Activated CD4-positive, alpha-beta T cell treated with anti-CD3 and anti-CD28 coated beads for 48 hours (primary cell): ENCODE measurements around the gene PIMREG.
A peak's percentile ranks its signal among the peaks of the same experiment; 100 is the strongest.

Source experiments
- DNase-seq: peaks from one replicate; pipeline ENCODE4 v3.0.0-alpha.2; 2020

Gene PIMREG, protein sequence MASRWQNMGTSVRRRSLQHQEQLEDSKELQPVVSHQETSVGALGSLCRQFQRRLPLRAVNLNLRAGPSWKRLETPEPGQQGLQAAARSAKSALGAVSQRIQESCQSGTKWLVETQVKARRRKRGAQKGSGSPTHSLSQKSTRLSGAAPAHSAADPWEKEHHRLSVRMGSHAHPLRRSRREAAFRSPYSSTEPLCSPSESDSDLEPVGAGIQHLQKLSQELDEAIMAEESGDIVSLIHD

DNA sequence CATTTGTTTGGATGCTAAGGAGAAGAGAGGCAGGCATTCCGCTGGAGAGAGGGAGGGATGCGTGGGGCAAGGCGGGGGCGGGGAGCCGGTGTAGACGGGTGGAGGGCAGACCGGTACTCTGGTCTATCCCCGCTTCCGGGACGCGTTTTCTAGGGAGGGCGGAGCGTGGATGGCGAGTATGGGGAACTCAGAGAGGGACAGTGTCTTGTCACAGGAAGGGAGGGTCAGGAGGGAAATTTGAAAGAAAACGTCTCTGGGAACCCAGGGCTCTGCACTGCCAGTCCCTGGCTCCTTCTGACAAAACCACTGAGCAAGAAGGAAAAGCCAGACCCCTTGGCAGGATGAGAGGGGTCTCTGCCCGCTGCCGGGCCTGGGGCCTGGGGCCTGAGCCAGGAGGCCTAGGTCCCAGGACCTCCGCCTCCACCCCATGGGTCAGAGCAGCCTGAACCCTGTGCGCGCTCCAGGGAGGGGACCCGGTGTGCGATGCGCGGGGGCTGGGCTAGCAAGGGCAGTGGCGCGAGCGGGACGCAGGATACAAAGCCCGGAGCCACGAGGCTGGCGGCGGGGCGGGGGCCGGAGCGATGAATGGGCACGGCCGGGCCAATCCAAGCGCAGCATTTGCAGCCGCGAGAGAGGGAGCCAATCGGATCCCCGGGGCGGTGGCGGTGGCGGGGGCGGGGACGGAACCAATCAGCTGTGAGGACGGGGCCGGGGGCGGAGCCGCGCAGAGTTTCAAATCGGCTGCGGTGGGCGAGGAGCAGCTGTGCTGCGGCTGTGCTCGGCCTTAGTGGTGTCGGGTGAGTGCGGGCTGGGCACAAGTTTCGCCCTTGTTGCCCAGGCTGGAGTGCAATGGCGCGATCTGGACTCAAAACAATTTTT is at the start of gene PIMREG:
PIMREG (plus strand) TSS at position 764 of the 879 bp plus-strand sequence. CDS start 656 bp downstream, outside the sequence.
- peak; percentile 97 for DNase-seq

DNA sequence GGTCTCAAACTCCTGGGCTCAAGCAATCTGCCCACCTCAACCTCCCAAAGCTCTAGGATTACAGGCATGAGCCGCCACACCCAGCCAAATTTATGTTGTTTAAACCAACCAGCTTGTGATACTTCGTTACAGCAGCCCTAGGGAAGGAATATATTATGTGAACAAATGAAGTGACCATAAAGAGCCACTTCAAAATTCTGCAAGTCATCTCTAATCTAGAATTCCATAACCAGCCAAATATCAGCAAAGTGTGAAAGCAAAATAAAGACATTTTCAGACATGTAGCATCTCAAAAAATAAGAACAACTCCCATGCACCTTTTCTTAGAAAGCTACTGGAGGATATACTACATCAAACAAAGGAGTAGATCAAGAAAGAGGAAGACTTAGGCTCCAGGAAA is 45.3 kb upstream of the PIMREG start:
- no peak for DNase-seq

DNA sequence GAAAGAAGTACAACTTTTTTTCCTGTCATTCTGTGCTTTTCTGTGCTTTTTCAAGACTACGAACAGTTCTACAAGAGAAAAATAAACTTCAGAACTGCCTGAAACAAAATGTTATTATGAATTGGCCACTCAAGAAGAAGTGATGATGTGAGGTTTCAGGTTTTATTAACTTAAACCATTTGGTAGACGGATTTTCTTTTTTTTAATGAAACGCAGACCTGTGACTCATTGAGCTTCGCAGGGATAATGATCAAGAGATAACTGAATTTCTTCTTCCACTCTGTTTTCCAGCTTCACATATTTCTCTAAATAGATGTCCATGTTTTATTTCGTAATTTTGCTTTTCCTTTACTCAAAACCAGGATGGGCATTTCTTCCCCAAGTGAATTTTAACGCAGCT is 42.0 kb upstream of the PIMREG start:
- DNase-seq: no peak

DNA sequence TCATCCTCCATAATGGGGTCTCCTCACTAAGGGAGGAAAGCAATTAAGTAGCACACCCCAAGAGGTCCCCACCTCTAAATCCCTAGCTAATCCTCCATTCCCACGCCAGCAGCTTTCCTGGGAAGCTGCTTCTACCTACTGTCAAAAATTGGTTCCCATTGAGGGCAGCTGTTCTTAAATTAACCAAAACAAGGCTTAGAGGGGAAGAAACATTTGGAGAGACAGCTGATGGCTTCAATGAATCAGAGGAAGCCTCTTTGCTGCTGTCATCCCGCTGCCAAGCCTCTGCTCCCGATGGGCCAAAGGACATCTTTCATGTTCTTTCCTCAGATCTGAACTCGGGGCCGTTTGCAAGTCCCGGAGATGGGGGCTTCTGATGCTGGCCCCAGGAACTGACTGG is 36.0 kb upstream of the PIMREG start:
- no peak for DNase-seq

DNA sequence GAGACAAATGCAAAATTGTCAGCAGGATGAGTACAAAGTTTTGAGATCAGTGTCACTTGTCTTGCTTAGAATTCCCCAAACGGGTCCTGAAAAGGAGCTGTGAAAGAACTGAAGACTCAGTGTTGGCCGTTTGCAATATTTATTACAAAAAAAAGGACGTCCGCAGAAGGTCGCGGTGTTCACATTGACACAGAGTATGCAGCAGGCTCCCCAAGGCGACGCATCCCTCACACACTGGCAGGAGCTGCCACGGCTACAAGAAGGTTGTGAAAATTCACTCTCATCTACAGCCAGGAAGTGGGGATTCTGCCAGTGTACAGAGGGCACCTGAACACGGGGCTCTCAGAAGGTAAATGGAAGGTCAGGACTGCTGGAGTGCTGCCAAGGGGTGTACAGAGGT is 35.5 kb upstream of the PIMREG start:
- no peak for DNase-seq

DNA sequence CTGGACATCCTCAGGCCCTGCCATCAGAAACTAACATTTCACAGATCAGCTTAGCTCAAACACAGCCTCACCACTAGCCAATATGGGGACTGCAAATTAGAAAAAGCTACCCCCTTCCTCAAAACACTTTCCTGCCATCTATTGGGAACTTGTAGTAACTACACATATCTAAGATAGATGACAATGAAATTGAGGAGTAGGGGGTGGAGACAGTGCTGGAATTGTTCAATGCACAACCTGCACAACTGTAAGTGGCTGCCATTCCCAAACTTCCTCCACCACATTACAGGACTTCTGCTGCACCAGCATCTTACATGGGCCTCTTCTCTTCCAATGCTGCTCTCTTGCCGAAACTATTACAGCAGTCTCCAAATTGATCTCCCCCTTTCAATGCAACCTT is 31.2 kb upstream of the PIMREG start:
- DNase-seq: no peak

DNA sequence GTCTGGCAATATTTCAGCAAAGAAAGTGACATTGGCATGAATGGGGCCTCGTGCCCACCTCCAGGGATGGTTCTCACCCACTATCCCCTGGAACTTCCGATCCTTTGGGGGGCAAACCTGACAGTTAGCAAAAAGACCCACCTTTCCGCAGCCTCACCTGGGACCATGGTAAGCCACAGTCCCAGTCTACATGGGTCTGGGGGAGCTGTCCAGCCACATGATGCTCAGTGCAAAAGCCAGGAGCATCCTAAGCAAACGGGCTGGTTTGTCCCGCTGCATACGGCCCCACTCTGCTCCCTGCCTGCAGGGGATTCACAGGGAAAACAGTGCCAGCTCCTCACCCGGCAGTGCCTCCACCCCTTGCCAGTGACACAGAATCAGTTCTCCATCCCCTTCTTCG is 28.6 kb upstream of the PIMREG start:
- no peak for DNase-seq

DNA sequence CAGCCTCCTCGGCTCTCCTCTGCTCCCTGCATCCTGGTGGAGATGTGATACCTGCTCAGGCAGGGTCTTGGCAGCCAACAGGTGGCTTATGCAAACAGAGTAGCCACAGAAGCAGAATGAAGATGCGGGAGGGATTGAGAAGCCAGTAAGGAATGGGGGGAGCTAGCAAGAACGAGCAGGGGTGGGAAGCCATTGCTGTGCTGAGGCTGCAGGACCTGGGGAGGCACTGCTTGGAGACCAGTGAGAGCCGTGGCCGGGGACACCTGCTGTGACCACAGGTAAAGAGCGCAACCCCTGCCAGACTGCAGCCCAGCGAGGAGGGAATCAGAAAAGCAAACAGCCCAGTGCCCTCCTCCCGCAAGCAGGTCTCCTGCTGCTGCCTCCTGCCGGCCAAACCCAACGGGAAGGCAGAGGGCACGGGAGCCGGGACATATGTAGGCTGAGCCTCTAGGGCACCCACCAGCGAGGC is 24.0 kb upstream of the PIMREG start:
- peak; percentile 46 for DNase-seq

DNA sequence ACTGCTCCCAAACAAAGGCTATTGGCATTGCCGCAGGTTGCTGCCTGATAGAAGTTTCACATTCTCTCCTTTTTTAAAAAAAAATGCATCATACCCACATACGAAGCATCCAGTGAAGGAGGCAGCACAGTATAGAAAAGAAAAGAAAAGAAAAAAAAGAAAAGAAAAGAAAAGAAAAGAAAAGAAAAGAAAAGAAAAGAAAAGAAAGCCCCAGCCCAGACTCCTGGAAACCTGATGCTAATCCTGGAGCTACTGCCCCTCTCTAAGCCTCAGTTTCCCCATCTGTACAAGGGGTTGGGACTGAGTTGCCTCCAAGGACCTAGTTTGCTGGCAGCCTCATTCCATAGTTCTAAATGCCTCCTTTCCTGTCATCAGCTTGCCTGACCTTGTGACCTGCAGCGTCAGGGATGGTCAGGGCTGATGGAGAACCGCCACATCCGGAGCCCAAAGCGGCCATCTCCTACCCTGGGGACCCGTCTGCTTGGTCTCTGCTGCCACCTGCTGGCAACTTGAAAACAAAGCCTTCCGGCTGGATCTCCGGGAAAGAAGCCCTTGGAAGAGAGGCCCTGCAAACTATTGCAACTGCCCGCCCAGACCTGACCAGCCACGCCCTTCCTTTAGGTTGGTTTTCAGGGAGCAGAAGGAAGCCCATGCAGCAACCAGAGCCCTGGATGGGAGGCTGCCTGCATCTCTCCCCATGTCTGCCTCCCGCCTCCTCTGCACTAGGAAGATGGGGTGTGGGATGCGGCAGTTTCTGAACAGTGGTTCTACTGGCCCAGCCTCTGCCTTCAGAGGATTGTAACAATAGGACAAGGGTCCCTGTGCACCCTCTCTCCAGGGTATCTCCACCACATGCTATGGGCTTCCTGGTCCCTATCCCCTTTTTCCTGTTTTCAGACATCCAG is 22.3 kb upstream of the PIMREG start:
- peak; percentile 83 for DNase-seq

DNA sequence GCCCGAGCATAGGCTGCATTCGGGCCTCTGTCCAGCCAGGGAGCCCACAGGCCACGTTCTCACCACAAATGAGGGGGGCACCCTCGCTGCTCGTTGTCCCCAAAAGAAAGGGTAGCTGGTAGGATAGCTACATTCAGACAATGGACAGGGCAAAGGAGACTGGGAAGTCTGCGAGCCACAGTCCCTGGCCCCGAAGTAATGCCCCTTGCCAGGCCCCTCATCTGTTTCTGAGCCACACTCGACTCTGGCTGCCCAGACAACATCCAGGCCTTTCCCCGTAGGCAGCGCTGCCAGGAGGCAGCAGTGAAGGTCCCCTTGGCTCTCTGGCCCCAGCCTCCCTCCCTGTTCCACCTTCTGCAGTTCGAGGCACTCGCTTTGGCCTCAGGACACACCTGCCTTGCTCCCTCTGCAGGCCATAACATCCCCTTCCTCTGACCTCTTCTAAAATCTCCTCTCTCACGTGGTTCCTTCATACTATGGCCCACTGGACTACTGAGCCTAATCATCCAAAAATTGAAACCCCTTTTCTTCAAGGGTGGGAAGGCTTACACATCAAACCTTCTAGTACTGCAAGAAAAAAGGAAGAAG is 21.5 kb upstream of the PIMREG start:
- no peak for DNase-seq

DNA sequence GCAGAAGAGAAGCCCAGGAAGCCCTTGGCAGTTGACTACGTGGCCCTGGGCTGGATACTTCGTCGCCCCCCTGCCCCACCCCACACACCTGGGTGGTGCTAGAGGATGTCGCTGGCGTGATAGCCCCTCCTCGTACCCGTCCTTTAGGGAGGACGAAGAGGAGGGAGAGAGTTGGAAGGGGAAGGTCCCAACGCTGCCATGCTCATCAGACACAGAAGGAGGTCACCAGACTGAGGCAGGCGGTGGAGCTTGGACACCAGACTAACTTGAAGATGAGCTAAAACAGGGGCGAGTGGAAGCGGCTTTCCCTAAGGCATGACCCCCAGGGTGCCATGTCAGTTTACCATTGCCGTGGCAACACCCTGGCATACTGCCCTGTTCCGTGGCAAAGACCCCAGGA is 20.3 kb upstream of the PIMREG start:
- DNase-seq: no peak

DNA sequence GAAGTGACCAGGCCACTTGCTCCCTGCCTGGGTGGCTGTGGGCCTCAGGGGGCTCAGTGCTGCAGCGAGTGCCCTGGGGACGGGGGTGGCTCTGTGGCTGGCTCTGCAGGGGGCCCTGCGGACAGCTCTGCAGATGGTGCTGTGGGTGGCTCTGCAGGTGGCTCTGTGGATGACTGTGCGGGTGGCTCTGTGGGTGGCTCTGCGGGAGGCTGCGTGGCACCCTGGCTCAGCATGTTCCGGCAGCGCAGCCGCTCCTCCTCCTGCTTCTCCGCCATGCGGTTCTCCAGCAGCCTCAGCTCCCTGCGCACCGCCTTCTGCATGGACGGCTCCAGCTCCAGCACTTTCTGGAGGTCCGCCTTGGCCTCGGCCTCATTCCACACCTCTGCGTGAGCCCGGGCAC is 18.8 kb upstream of the PIMREG start:
- no peak for DNase-seq

DNA sequence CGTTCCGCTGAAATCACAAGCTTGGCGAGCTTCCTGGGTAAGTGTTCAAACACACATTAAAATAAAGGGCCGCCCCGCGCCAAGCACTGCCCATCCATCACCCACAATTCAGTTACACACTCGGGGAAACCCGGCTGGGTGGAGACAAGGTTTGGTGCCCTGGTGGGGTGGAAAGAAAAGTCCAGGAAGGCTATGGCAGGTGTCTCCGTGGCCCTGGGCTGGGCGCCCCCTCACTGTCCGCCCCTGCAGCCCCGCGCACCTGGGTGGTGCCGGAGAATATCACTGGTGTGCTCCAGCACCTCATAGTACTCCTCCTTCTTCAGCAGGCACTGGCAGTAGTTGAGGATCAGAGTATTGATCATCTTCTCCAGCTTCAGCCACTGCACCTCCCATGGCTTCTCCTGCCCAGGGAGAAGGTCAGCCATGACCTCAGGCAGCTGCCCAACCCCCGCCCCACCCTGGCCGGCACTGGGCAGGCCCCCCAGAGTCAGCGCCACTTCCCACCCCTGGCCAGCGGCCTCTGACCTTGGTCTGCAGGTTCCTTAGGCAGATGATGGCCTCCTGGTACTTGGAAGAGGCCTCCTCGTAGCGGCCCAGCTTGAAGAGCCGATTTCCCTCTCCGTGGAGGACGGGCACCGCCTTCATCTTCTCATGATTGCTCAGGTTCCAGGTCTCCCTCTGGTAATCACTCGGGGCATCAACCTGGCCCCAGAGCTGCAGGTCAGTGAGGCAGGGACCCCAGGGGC is 17.7 kb upstream of the PIMREG start:
- DNase-seq: no peak

DNA sequence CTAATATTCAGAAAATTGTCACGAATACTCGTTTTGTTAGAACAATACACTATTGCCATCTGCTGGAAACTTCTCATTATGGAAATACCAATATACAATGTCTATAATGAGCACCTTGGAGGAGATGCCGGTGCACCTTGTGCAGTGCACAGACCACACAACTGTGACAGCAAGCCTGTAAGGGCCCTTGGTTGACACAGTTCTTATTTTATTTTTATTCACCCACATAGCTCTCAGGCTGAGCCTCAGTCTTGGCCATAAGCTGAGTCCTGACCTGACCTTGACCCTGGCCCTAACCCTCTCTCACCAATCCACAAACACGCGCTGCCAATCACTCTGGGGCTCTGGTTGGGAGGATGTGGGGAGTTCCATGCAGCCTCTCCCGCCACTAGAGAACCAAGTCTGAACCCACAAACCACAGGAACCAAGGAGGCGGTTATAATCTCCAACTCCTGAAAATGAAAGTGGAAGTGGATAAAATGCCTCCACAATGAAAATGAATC is 16.9 kb upstream of the PIMREG start:
- DNase-seq: peak; percentile 62

DNA sequence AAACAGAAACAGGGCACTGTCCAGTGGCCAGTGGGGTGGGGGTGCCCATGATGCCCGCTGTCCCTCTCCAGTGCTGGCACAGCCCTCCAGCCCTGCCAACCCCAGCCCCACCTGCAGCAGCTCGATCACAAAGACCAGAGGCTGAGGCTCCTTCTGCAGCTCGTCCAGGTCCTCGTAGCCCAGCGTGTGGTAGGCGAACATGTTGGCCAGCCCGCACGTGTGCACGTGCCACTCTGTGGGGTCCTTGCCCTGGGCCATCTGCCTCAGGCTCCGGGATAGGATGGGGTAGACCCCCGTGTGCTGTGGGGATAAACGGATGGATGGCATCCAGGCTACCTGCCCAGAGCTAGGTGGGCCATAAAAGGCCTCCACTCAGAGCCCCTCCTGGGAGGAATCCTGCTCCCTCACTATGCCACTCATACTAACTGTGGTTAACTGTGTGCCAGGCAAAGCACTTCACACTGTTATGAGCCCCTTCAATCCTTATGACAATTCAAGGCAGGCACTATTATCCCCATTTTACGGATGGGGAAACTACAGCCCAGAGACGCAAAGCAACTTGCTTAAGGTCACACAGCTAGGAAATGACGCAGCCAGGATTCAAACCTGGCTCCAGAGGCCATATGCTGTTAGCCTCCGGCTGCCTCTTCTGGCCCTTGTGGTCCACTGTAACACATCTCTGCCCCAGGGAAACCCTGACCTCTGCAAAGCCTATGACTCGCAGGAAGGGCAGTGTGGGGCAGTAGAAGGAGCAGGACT is 15.9 kb upstream of the PIMREG start:
- no peak for DNase-seq

DNA sequence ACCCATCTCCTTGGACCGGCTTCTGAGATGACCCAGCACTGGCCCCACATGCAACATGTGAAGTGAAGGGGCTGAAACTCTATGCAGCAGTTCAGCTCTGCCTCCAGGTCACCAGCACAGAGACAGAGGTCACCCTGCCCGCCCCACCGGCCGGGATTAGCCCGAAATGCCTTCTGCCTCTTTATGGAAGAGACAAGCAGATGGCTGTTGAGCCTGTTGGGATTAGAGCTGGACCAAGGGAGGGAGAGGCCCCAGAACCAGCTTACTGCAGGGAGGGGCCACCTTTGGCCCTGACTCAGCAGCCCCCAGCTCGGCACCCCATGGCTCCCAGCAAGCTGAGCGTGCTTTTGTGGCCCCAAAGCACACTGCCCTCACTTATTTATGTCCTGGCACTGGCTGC is 15.0 kb upstream of the PIMREG start:
- DNase-seq: no peak

DNA sequence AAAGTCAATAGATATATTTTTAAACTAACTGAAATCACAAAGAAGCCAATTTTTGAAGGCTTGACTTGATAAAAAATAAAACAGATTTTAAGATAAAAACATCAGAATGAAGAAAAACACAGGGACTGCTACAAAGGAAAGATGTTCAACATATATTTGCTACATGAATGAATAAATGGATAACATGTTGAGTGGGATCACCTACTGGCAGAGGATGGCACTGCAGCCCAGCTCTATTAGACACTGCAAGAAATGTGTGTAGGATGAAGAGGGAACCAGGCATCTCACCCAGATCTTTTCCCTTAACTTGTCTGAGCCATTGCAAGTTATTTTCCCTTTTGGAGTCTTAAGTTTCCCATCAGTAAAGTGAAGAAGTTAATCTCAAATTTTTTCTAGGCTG is 13.5 kb upstream of the PIMREG start:
- DNase-seq: peak; percentile 39

DNA sequence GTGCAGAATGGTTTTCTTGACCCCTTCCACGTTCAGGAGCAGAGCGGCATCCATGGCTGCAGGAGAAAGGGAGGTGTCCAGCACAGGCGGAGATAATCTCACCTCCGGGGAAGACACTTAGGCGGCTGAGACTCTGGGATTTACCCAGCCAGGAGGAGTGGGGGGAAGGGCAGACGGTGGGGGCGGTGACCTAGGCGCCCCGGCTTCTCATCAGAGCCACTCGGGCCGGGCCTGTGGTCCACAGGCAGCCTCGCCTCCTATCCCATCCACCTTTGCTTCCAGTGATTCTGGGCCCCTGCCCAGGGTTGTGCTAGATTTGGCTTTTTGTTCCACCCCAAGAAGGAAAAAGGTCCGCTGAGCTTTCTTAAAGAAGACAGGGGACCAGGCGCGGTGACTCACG is 9.2 kb upstream of the PIMREG start, which contains the start of gene AIPL1:
AIPL1 (minus strand) TSS at position 71 of the 400 bp plus-strand sequence; CDS start at position 54, 17 bp downstream.
- DNase-seq: no peak

DNA sequence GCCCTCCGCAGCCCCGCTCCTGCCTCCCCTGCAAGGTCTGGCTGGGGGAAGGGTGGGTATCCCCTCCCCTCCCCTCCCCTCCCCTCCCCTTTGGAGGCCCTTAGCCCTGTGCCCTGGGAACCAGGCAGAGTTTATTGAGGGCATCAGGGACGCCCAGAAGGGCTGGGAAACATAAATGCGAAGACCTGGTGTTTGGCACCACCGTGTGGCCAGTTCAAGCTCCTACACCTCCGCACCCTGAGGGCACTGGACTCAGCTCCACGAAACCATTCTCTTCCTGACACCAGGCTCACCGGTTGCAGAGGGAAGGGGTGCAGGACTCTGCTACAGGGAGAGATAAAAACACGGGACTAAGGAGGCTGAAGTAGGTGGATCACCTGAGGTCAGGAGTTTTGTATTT is 8.3 kb upstream of the PIMREG start:
- peak; percentile 73 for DNase-seq

DNA sequence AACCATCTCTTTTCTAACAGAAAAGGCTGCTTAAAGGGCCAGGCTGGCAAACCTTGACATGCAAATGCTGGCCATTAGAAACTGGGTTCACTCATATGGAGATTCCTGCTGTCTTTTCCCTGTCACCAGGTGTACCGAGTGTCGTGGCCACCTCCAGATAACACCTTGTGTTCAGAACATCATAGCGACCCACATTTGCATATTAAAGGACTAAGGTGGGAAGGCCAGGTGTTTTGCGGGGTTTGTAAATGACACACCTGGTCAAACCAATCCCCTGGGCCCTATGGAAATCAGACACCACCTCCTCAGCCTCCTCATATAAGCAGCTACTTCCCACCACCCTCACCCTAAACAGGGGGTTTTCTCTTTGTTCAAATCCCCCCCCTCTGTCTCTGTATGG is 6.8 kb upstream of the PIMREG start:
- DNase-seq: no peak

DNA sequence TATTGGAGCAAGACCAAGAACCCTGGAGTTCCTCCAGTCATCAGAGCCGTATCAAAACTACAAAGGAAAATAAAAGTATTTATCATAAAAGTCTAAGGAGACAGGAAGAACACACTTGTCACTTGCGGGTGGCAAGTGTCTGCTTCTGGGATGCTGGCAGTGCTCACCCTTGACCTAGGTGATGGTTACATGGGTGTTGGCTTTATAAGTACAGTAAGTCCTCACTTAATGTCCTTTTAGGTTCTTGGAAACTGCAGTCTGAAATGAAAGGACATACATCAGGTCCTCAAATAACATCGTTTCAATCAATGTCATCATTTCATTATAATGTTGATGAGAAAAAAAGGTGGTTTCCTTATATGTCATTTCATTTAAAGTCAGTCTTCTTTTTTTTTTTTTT is 6.3 kb upstream of the PIMREG start:
- no peak for DNase-seq
